H9 (cell line): ENCODE data around the gene SORBS1. TPM values are rescaled to one million over a fixed set of nuclear protein-coding genes. Genes with fewer than 3 reads are reported as not detected.

Experiments used
- DNase-seq: peaks from one replicate; pipeline ENCODE4 v3.0.0-alpha.2; 2017
- H2AFZ ChIP-seq: one replicate; pipeline ENCODE4 v1.6.1; 2013; ENCODE audit warnings: mild to moderate bottlenecking, low read length, control low read depth, moderate library complexity
- H2AK5ac ChIP-seq: 2 replicates; pipeline ENCODE4 v1.6.1; 2013; ENCODE audit warnings: low read length, control low read depth, mixed read lengths; ENCODE audit not compliant: insufficient read length
- H2BK120ac ChIP-seq: one replicate; pipeline ENCODE4 v1.6.1; 2013; ENCODE audit warnings: low read depth, mild to moderate bottlenecking, low read length, control low read depth, inconsistent platforms; ENCODE audit not compliant: poor library complexity, severe bottlenecking
- H2BK12ac ChIP-seq: 2 replicates; pipeline ENCODE4 v1.6.1; 2013; ENCODE audit warnings: low read length, control low read depth, mixed read lengths, low read depth; ENCODE audit not compliant: insufficient read length
- H2BK15ac ChIP-seq: 2 replicates; pipeline ENCODE4 v1.6.1; 2013; ENCODE audit warnings: low read depth, low read length, control low read depth
- H2BK20ac ChIP-seq: one replicate; pipeline ENCODE4 v1.6.1; 2013; ENCODE audit warnings: low read depth, mild to moderate bottlenecking, low read length, control low read depth, inconsistent platforms; ENCODE audit not compliant: poor library complexity, severe bottlenecking
- H2BK5ac ChIP-seq: 2 replicates; pipeline ENCODE4 v1.6.1; 2013; ENCODE audit warnings: low read length, control low read depth, mixed read lengths; ENCODE audit not compliant: insufficient read length
- H3K14ac ChIP-seq: 2 replicates; pipeline ENCODE4 v1.6.1; 2013; ENCODE audit warnings: low read length, control low read depth; ENCODE audit not compliant: insufficient read depth
- H3K18ac ChIP-seq: 2 replicates; pipeline ENCODE4 v1.6.1; 2013; ENCODE audit warnings: low read depth, mild to moderate bottlenecking, mixed read lengths, low read length, control low read depth; ENCODE audit not compliant: insufficient read length
- H3K23ac ChIP-seq: 2 replicates; pipeline ENCODE4 v1.6.1; 2013; ENCODE audit warnings: low read length, control low read depth, mixed read lengths, low read depth; ENCODE audit not compliant: insufficient read length
- H3K23me2 ChIP-seq: 2 replicates; pipeline ENCODE4 v1.6.1; 2013; ENCODE audit warnings: low read depth, mild to moderate bottlenecking, mixed read lengths, low read length, control low read depth; ENCODE audit not compliant: insufficient read length, poor library complexity, severe bottlenecking
- H3K27ac ChIP-seq: 2 replicates; pipeline ENCODE4 v1.5.1; 2013; ENCODE audit warnings: low read length, control low read depth, mixed read lengths, low read depth; ENCODE audit not compliant: insufficient read length
- H3K27me3 ChIP-seq: 2 replicates; pipeline ENCODE4 v1.6.1; 2013; ENCODE audit warnings: low read length, control low read depth, inconsistent platforms; ENCODE audit not compliant: insufficient read depth
- H3K4ac ChIP-seq: 2 replicates; pipeline ENCODE4 v1.6.1; 2013; ENCODE audit warnings: low read depth, mild to moderate bottlenecking, control low read depth, inconsistent platforms, low read length, moderate library complexity
- H3K4me1 ChIP-seq: 2 replicates; pipeline ENCODE4 v1.6.1; 2013; ENCODE audit warnings: low read length, control low read depth, inconsistent platforms; ENCODE audit not compliant: insufficient read depth
- H3K4me2 ChIP-seq: 2 replicates; pipeline ENCODE4 v1.6.1; 2013; ENCODE audit warnings: low read length, control low read depth, mixed read lengths; ENCODE audit not compliant: insufficient read length, insufficient read depth
- H3K56ac ChIP-seq: 2 replicates; pipeline ENCODE4 v1.6.1; 2013; ENCODE audit warnings: low read depth, mild to moderate bottlenecking, mixed read lengths, low read length, control low read depth; ENCODE audit not compliant: insufficient read length
- H3K79me1 ChIP-seq: 2 replicates; pipeline ENCODE4 v1.6.1; 2013; ENCODE audit warnings: low read depth, mild to moderate bottlenecking, moderate library complexity, low read length, control low read depth, inconsistent platforms; ENCODE audit not compliant: insufficient read depth, poor library complexity, severe bottlenecking
- H3K79me2 ChIP-seq: 2 replicates; pipeline ENCODE4 v1.6.1; 2013; ENCODE audit warnings: low read length, control low read depth, inconsistent platforms; ENCODE audit not compliant: insufficient read depth
- H3K9ac ChIP-seq: 2 replicates; pipeline ENCODE4 v1.6.1; 2013; ENCODE audit warnings: low read length, control low read depth, mixed read lengths; ENCODE audit not compliant: insufficient read length; ENCODE audit errors: extremely low read depth
- H3K9me3 ChIP-seq: one replicate; pipeline ENCODE4 v1.6.1; 2013; ENCODE audit warnings: low read depth, low read length, inconsistent platforms; ENCODE audit not compliant: control insufficient read depth
- H3T11ph ChIP-seq: one replicate; pipeline ENCODE4 v1.6.1; 2013; ENCODE audit warnings: mild to moderate bottlenecking, low read length, control low read depth, inconsistent platforms
- H4K20me1 ChIP-seq: one replicate; pipeline ENCODE4 v1.6.1; 2013; ENCODE audit not compliant: control insufficient read depth, insufficient read length, insufficient read depth
- H4K5ac ChIP-seq: 2 replicates; pipeline ENCODE4 v1.6.1; 2013; ENCODE audit warnings: low read depth, mild to moderate bottlenecking, mixed read lengths, low read length, control low read depth; ENCODE audit not compliant: insufficient read length
- H4K8ac ChIP-seq: replicated peaks from 2 replicates; pipeline ENCODE4 v1.6.1; 2013; ENCODE audit warnings: low read length, control low read depth, mixed read lengths, low read depth; ENCODE audit not compliant: insufficient read length
- H4K91ac ChIP-seq: 2 replicates; pipeline ENCODE4 v1.6.1; 2013; ENCODE audit warnings: low read depth, mild to moderate bottlenecking, moderate library complexity, mixed read lengths, low read length, control low read depth; ENCODE audit not compliant: insufficient read length
- H3K27ac Mint-ChIP-seq, 3 experiments: 2 replicates in 2 of 3; 3 replicates in 1 of 3; pipeline ENCODE4 v1.8.0; 2020 to 2021; ENCODE audit warnings: mixed read lengths in 3 of 3, mild to moderate bottlenecking in 1 of 3, moderate library complexity in 1 of 3
- H3K27me3 Mint-ChIP-seq: 2 replicates; pipeline ENCODE4 v1.8.0; 2021; ENCODE audit warnings: low read depth, mild to moderate bottlenecking, moderate library complexity, mixed read lengths
- H3K36me3 Mint-ChIP-seq, 3 experiments: 2 replicates in 2 of 3; 3 replicates in 1 of 3; pipeline ENCODE4 v1.8.0; 2020 to 2021; ENCODE audit warnings: low read depth in 3 of 3, mixed read lengths in 3 of 3; ENCODE audit not compliant: insufficient read depth in 1 of 3
- H3K4me1 Mint-ChIP-seq, 2 experiments: 2 replicates each; pipeline ENCODE4 v1.8.0; 2020; ENCODE audit warnings: mixed read lengths in 2 of 2
- H3K4me3 Mint-ChIP-seq, 2 experiments: 2 replicates in 1 of 2; 3 replicates in 1 of 2; pipeline ENCODE4 v1.8.0; 2020 to 2021; ENCODE audit warnings: mild to moderate bottlenecking in 2 of 2, mixed read lengths in 2 of 2, moderate library complexity in 1 of 2
- H3K9me3 Mint-ChIP-seq, 2 experiments: 2 replicates in 1 of 2; 3 replicates in 1 of 2; pipeline ENCODE4 v1.8.0; 2020; ENCODE audit warnings: mild to moderate bottlenecking in 2 of 2, mixed read lengths in 2 of 2, moderate library complexity in 1 of 2
- WGBS: extraction: QIAGEN DNeasy Blood & Tissue Kit; methylation state at CpG from one replicate; pipeline ENCODE4 v1.1.7; 2013; ENCODE audit warnings: missing lambda C conversion rate, low lambda C conversion rate, mixed read lengths; ENCODE audit not compliant: insufficient read length; ENCODE audit errors: extremely low coverage; 5-methylcytosine and 5-hydroxymethylcytosine counted together
- total RNA-seq: library from RNA; stranded (reverse); gene quantifications from 2 replicates; pipeline ENCODE4 v1.2.1, GENCODE V29; 2021
- TF ChIP-seq, protein P1 (sequence below): fragments of 200-600 bp; sonication (generic); conservative IDR thresholded peaks from 3 replicates; pipeline ENCODE4 v1.8.0; 2021; ENCODE audit warnings: antibody characterized with exemption, mild to moderate bottlenecking

Gene SORBS1
- total RNA-seq, 1 experiment from 2014 or later: 24.3 TPM

DNA sequence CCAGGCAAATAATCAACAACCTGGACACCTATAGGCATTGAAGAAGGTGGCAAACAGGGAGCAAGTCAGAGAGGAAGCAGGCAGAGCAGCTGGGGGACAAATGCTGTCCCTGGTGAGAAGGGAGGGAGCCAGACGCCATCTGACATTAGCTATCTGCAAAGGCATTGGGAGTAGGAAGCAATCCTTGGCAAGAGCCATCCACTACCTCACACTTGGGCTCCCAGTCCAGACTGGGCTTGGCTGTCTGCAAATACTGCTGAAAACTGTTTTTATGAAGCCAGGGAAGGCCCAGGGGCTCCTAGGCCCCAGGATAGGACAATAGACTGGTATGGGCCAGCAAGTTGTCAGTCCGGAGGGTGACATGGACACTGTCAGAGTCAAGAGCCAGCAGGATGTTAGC, 132.5 kb downstream of the SORBS1 start:
- no peak overlapping the region for H4K8ac ChIP-seq
- Mint-ChIP-seq H3K4me3 (no peak overlapping the region), H3K27ac (no peak overlapping the region), H3K9me3 (no peaks in the 10 kb centered on the region), H3K36me3 (peaks cover 3 to 6% (median 4%) of the 10 kb centered on the region in 3 experiments; a peak in 5 of 7 replicates), H3K27me3 (no peaks in the 10 kb centered on the region), H3K4me1 (peaks cover 0 to 2% of the 10 kb centered on the region in 2 experiments; a peak in 1 of 4 replicates)
- no peak overlapping the region for H3T11ph ChIP-seq
- H3K23me2 ChIP-seq: no peaks in the 10 kb centered on the region
- H3K18ac ChIP-seq: no peak overlapping the region
- no peak overlapping the region for H4K5ac ChIP-seq
- no peak overlapping the region for H2BK15ac ChIP-seq
- no peak overlapping the region for H2BK5ac ChIP-seq
- TF ChIP-seq, protein P1, sequence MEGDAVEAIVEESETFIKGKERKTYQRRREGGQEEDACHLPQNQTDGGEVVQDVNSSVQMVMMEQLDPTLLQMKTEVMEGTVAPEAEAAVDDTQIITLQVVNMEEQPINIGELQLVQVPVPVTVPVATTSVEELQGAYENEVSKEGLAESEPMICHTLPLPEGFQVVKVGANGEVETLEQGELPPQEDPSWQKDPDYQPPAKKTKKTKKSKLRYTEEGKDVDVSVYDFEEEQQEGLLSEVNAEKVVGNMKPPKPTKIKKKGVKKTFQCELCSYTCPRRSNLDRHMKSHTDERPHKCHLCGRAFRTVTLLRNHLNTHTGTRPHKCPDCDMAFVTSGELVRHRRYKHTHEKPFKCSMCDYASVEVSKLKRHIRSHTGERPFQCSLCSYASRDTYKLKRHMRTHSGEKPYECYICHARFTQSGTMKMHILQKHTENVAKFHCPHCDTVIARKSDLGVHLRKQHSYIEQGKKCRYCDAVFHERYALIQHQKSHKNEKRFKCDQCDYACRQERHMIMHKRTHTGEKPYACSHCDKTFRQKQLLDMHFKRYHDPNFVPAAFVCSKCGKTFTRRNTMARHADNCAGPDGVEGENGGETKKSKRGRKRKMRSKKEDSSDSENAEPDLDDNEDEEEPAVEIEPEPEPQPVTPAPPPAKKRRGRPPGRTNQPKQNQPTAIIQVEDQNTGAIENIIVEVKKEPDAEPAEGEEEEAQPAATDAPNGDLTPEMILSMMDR: no peak
- no peak for DNase-seq
- H2AK5ac ChIP-seq: no peak overlapping the region
- H3K27ac ChIP-seq: no peak overlapping the region
- no peaks in the 10 kb centered on the region for H3K79me1 ChIP-seq
- no peak overlapping the region for H2BK20ac ChIP-seq
- no peak overlapping the region for H2AFZ ChIP-seq
- H3K27me3 ChIP-seq: no peaks in the 10 kb centered on the region
- no peaks in the 10 kb centered on the region for H3K79me2 ChIP-seq
- H3K9ac ChIP-seq: no peak overlapping the region
- H3K14ac ChIP-seq: no peak overlapping the region
- H4K20me1 ChIP-seq: no peaks in the 10 kb centered on the region
- no peaks in the 10 kb centered on the region for H3K9me3 ChIP-seq
- no peak overlapping the region for H3K56ac ChIP-seq
- no peak overlapping the region for H3K4ac ChIP-seq
- no peak overlapping the region for H4K91ac ChIP-seq
- H2BK12ac ChIP-seq: no peak overlapping the region
- no peak overlapping the region for H3K4me2 ChIP-seq
- H2BK120ac ChIP-seq: no peak overlapping the region
- no CpG with 5 or more reads among the region's 2 CpGs for whole genome bisulfite sequencing
- H3K4me1 ChIP-seq: no peaks in the 10 kb centered on the region
- no peak overlapping the region for H3K23ac ChIP-seq
